Measurements from ENCODE around the gene UHRF1.

The UHRF1 gene

GRCh38 chr19:4916292-4917082 is 7.2 kb downstream of the UHRF1 start:
- TF ChIP-seq CTCF (conservative IDR thresholded peaks at IDR 0.05; ENCODE audit: low read depth, low read length): no peak
- Histone ChIP-seq H3K4me1 (ENCODE audit: low read depth, poor library complexity, severe bottlenecking) (no peaks in the 10 kb centered on the region), H2AFZ (ENCODE audit: low read depth) (no peak overlapping the region), H3K4me2 (no peak overlapping the region), H3K27ac (no peak overlapping the region), H3K79me2 (ENCODE audit: insufficient read depth, low read depth) (peaks cover 76% of the 10 kb centered on the region; the same call in 1 of the 2 replicates), H3K4me3 (IDR thresholded peaks at IDR 0.05; ENCODE audit: insufficient read depth, low read depth, low read length) (no peak overlapping the region), H4K20me1 (ENCODE audit: insufficient read depth) (0 out of 2 replicates have a peak, but pooled peaks cover 2% of the 10 kb centered on the region), H3K36me3 (ENCODE audit: insufficient read depth) (no peaks in the 10 kb centered on the region; the same call in 1 of the 2 replicates), H3K9ac (no peak overlapping the region), H3K27me3 (ENCODE audit: insufficient read depth, low read depth) (no peaks in the 10 kb centered on the region)

- H3K27ac ChIP-seq: no peak overlapping the region
- H3K9ac ChIP-seq: no peak overlapping the region
- TF ChIP-seq CTCF (conservative IDR thresholded peaks at IDR 0.05; ENCODE audit: low read depth, low read length): no peak
- H2AFZ ChIP-seq (ENCODE audit: low read depth): no peak overlapping the region
- H3K4me1 ChIP-seq (ENCODE audit: low read depth, poor library complexity, severe bottlenecking): no peaks in the 10 kb centered on the region
- peaks cover 70% of the 10 kb centered on the region; the same call in 1 of the 2 replicates for H3K79me2 ChIP-seq (ENCODE audit: insufficient read depth, low read depth)
- H3K36me3 ChIP-seq (ENCODE audit: insufficient read depth): no peaks in the 10 kb centered on the region
- H3K4me3 ChIP-seq (IDR thresholded peaks at IDR 0.05; ENCODE audit: insufficient read depth, low read depth, low read length): no peak overlapping the region
- no peaks in the 10 kb centered on the region for H3K27me3 ChIP-seq (ENCODE audit: insufficient read depth, low read depth)
- no peak overlapping the region for H3K4me2 ChIP-seq
- H4K20me1 ChIP-seq (ENCODE audit: insufficient read depth): no peaks in the 10 kb centered on the region
These were observed 13.4 kb downstream of the UHRF1 start for GRCh38 chr19:4922530-4923275.

- TF ChIP-seq CTCF (conservative IDR thresholded peaks at IDR 0.05; ENCODE audit: low read depth, low read length): no peak
- Histone ChIP-seq H2AFZ (ENCODE audit: low read depth) (no peak overlapping the region), H3K36me3 (ENCODE audit: insufficient read depth) (no peaks in the 10 kb centered on the region), H3K4me1 (ENCODE audit: low read depth, poor library complexity, severe bottlenecking) (no peaks in the 10 kb centered on the region), H3K27me3 (ENCODE audit: insufficient read depth, low read depth) (no peaks in the 10 kb centered on the region), H3K79me2 (ENCODE audit: insufficient read depth, low read depth) (peaks cover 70% of the 10 kb centered on the region; the same call in 1 of the 2 replicates), H3K4me2 (no peak overlapping the region), H3K9ac (no peak overlapping the region), H3K4me3 (IDR thresholded peaks at IDR 0.05; ENCODE audit: insufficient read depth, low read depth, low read length) (no peak overlapping the region), H3K27ac (no peak overlapping the region), H4K20me1 (ENCODE audit: insufficient read depth) (no peaks in the 10 kb centered on the region)
These were observed 14.0 kb downstream of the UHRF1 start for GRCh38 chr19:4923276-4923747.

GRCh38 chr19:4929186-4929585 is 19.9 kb downstream of the UHRF1 start:
- TF ChIP-seq CTCF (conservative IDR thresholded peaks at IDR 0.05; ENCODE audit: low read depth, low read length): no peak
- no peaks in the 10 kb centered on the region; the same call in 1 of the 2 replicates for H3K36me3 ChIP-seq (ENCODE audit: insufficient read depth)
- H3K4me1 ChIP-seq (ENCODE audit: low read depth, poor library complexity, severe bottlenecking): no peaks in the 10 kb centered on the region
- H4K20me1 ChIP-seq (ENCODE audit: insufficient read depth): no peaks in the 10 kb centered on the region
- peaks cover 25% of the 10 kb centered on the region; the same call in 1 of the 2 replicates for H3K79me2 ChIP-seq (ENCODE audit: insufficient read depth, low read depth)
- no peak overlapping the region for H3K9ac ChIP-seq
- H3K27ac ChIP-seq: no peak overlapping the region
- no peak overlapping the region for H3K4me2 ChIP-seq
- no peaks in the 10 kb centered on the region for H3K27me3 ChIP-seq (ENCODE audit: insufficient read depth, low read depth)
- no peak overlapping the region for H2AFZ ChIP-seq (ENCODE audit: low read depth)
- no peak overlapping the region for H3K4me3 ChIP-seq (IDR thresholded peaks at IDR 0.05; ENCODE audit: insufficient read depth, low read depth, low read length)
